ENCODE data around the gene TNFRSF14.
A peak's percentile ranks its signal among the peaks of the same experiment; 100 is the strongest.

TNFRSF14 gene

GRCh38 chr1:2602311-2602835 is 46.2 kb downstream of the TNFRSF14 start:
- DNase-seq (ENCODE audit: low spot score), result no peak

GRCh38 chr1:2602866-2603520 is 46.8 kb downstream of the TNFRSF14 start:
- DNase-seq (ENCODE audit: low spot score), result no peak

GRCh38 chr1:2603521-2604155 is 47.5 kb downstream of the TNFRSF14 start:
- no peak for DNase-seq (ENCODE audit: low spot score)

- DNase-seq (ENCODE audit: low spot score), result no peak
These were observed 48.1 kb downstream of the TNFRSF14 start for GRCh38 chr1:2604156-2604843.

GRCh38 chr1:2604844-2605508 is 48.8 kb downstream of the TNFRSF14 start:
- no peak for DNase-seq (ENCODE audit: low spot score)

- no peak for DNase-seq (ENCODE audit: low spot score)
These were observed 49.6 kb downstream of the TNFRSF14 start for GRCh38 chr1:2605509-2606395.

GRCh38 chr1:2606396-2606880 is 50.3 kb downstream of the TNFRSF14 start:
- no peak for DNase-seq (ENCODE audit: low spot score)

- no peak for DNase-seq (ENCODE audit: low spot score)
These were observed 50.9 kb downstream of the TNFRSF14 start for GRCh38 chr1:2606881-2607621.

GRCh38 chr1:2607641-2608091 is 51.5 kb downstream of the TNFRSF14 start:
- no peak for DNase-seq (ENCODE audit: low spot score)

- DNase-seq (ENCODE audit: low spot score), result no peak
These were observed 53.3 kb downstream of the TNFRSF14 start for GRCh38 chr1:2609319-2610035.

- no peak for DNase-seq (ENCODE audit: low spot score)
These were observed 54.1 kb downstream of the TNFRSF14 start for GRCh38 chr1:2610036-2610959.

- DNase-seq (ENCODE audit: low spot score), result peak; percentile 39
These were observed 54.9 kb downstream of the TNFRSF14 start for GRCh38 chr1:2611031-2611501.

- no peak for DNase-seq (ENCODE audit: low spot score)
These were observed 55.7 kb downstream of the TNFRSF14 start for GRCh38 chr1:2611621-2612437.

- DNase-seq (ENCODE audit: low spot score), result no peak
These were observed 56.6 kb downstream of the TNFRSF14 start for GRCh38 chr1:2612591-2613365.
